K562 (cell line): ENCODE measurements around the gene TSPOAP1. TPM values are rescaled to one million over a fixed set of nuclear protein-coding genes. Genes with fewer than 3 reads are reported as not detected.
A peak's percentile ranks its signal among the peaks of the same experiment; 100 is the strongest.

Experiments used
- CHCHD3 ChIP-seq: fragments of 250-450 bp; sonication (Bioruptor Pico); IDR thresholded peaks from 2 replicates; pipeline ENCODE4 v2.1.2; 2022; ENCODE audit warnings: mild to moderate bottlenecking
- E2F3 ChIP-seq: fragments of 250-450 bp; sonication (Bioruptor Pico); IDR thresholded peaks from 2 replicates; pipeline ENCODE4 v1.4.0; 2020; ENCODE audit warnings: mild to moderate bottlenecking
- POLR2B ChIP-seq: fragments of 450-650 bp; IDR thresholded peaks from 2 replicates; pipeline ENCODE4 v1.6.1; 2018; ENCODE audit warnings: low read depth; ENCODE audit not compliant: partially characterized antibody
- RAD51 ChIP-seq: fragments of 450-650 bp; IDR thresholded peaks from 2 replicates; pipeline ENCODE4 v1.7.1; 2016; ENCODE audit warnings: low read depth, mild to moderate bottlenecking, borderline replicate concordance
- XRCC4 ChIP-seq: IDR thresholded peaks from one replicate; pipeline ENCODE4 v1.6.1; 2011; ENCODE audit not compliant: insufficient read depth, insufficient read length; ENCODE audit errors: extremely low read depth
- ZFP1 ChIP-seq: fragments of 450-650 bp; formaldehyde crosslinking; IDR thresholded peaks from 2 replicates; pipeline ENCODE4 v1.4.0; 2020; ENCODE audit warnings: mild to moderate bottlenecking, mixed read lengths
- ZKSCAN3 ChIP-seq: fragments of 250-450 bp; sonication (Bioruptor Pico); IDR thresholded peaks from 2 replicates; pipeline ENCODE4 v1.4.0; 2020
- ZMIZ1 ChIP-seq, 2 experiments: fragments of 150-350 bp in 1 of 2; IDR thresholded peaks; 2 replicates each; pipeline ENCODE4 v1.6.1; 2012 to 2016; ENCODE audit warnings: low read depth in 2 of 2, low read length in 2 of 2, mild to moderate bottlenecking in 1 of 2, moderate library complexity in 1 of 2
- ZNF395 ChIP-seq: fragments of 200-800 bp; sonication (Bioruptor generic); IDR thresholded peaks from 2 replicates; pipeline ENCODE4 v1.6.1; 2017; ENCODE audit warnings: missing genetic modification characterization, missing compliant biosample characterization
- polyA plus RNA-seq, 8 experiments: library from polyadenylated mRNA; depleted of rRNA in 4 of 8; stranded (reverse) in 5 of 8; unstranded in 3 of 8; fragments of >200 nt; fragmentation: Nextera tagmentation in 2 of 8; fragmentation: Illumina TruSeq in 1 of 8; extraction: Ambion mirVana in 2 of 8; extraction: Trizol in 1 of 8; gene quantifications; 2 replicates each; pipeline versions ENCODE4 v1.2.1 to v1.2.3, GENCODE V29; 2011 to 2014; ENCODE audit warnings: inconsistent platforms in 1 of 8, missing spikeins in 1 of 8
- total RNA-seq, 7 experiments: library from RNA; depleted of rRNA in 6 of 7; stranded (reverse); fragments of >200 nt in 6 of 7; fragmentation: Illumina TruSeq in 2 of 7; extraction: Trizol in 2 of 7; gene quantifications; 2 replicates each; pipeline versions ENCODE4 v1.2.1 to v1.2.3, GENCODE V29; 2011 to 2021; ENCODE audit warnings: low replicate concordance in 1 of 7
- TF ChIP-seq, protein P1 (sequence below): fragments of 150-350 bp; IDR thresholded peaks from 2 replicates; pipeline ENCODE4 v1.6.1; 2014; ENCODE audit warnings: low read depth, mild to moderate bottlenecking, low read length, borderline replicate concordance
- TF ChIP-seq, protein P2 (sequence below): sonication (generic); formaldehyde crosslinking; IDR thresholded peaks from 2 replicates; pipeline ENCODE4 v1.8.0; 2022; ENCODE audit warnings: mild to moderate bottlenecking, missing genetic modification reagents, borderline replicate concordance
- TF ChIP-seq, protein P3 (sequence below): fragments of 250-450 bp; sonication (Bioruptor Pico); IDR thresholded peaks from 2 replicates; pipeline ENCODE4 v1.5.0; 2020; ENCODE audit warnings: mild to moderate bottlenecking, borderline replicate concordance

Gene TSPOAP1
- total and polyA plus RNA-seq, 9 of the 15 experiments (the other 6 are each of a cell fraction or from before 2014, with no cell fraction given), result 0.87 to 3.9 (median 1.8) TPM; not detected in 2

DNA sequence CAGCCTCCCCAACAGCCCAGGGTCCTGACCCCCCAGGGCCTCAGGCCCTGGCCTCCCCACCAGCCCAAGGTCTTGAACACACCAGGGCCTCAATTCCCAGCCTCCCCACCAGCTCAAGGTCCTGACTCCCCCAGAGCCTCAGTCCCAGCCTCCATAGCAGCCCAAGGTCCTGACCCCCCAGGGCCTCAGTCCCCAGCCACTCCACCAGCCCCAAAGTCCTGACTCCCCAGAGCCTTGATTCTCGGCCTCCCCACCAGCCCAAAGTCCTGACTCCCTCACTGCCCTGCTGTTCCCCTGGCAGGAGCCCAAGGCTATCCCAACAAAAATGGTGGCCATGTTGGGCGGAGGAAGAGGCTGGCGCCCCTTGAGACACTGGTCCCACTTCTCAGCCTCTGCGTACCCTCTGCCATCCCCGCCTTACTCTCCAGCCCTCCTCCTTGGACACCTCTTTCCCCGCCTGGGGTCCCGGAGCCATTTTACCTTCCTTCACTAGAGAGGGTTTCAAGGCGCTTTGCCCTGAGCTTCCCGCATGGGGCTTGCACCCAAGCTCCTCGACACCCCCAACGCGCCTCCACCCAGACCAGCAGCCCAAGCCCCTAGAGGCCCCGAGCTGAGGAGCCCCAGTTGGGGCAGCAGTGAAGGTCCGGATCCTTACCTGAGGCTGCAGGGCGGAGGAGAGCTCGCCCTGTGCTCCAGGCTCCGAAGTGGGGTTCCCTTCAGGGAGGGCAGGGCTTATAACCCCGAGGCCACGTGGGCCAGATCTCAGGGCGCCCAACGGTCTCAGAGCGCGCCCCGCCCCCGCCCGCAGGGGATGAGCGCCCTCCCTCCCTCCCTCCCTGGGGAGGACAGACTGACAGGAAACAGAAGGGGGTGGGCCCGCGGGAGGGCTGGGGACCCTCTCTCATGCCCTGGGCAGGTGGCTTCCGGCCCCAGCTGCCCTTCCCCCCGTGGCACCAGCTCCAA, 3.5 kb upstream of the TSPOAP1 start (continued):
- peak in 1 of 2 experiments; percentile 92; a peak in 2 of 4 replicates for TF ChIP-seq ZMIZ1 (IDR thresholded peaks at IDR 0.05; ENCODE audit: low read depth in 2 of 2, low read length in 2 of 2)
- TF ChIP-seq, protein P1, sequence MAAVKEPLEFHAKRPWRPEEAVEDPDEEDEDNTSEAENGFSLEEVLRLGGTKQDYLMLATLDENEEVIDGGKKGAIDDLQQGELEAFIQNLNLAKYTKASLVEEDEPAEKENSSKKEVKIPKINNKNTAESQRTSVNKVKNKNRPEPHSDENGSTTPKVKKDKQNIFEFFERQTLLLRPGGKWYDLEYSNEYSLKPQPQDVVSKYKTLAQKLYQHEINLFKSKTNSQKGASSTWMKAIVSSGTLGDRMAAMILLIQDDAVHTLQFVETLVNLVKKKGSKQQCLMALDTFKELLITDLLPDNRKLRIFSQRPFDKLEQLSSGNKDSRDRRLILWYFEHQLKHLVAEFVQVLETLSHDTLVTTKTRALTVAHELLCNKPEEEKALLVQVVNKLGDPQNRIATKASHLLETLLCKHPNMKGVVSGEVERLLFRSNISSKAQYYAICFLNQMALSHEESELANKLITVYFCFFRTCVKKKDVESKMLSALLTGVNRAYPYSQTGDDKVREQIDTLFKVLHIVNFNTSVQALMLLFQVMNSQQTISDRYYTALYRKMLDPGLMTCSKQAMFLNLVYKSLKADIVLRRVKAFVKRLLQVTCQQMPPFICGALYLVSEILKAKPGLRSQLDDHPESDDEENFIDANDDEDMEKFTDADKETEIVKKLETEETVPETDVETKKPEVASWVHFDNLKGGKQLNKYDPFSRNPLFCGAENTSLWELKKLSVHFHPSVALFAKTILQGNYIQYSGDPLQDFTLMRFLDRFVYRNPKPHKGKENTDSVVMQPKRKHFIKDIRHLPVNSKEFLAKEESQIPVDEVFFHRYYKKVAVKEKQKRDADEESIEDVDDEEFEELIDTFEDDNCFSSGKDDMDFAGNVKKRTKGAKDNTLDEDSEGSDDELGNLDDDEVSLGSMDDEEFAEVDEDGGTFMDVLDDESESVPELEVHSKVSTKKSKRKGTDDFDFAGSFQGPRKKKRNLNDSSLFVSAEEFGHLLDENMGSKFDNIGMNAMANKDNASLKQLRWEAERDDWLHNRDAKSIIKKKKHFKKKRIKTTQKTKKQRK, result no peak
- TF ChIP-seq ZFP1 (CRISPR knock-in tag), result no peak
- no peak for TF ChIP-seq E2F3 (CRISPR knock-in tag)
- TF ChIP-seq, protein P2, sequence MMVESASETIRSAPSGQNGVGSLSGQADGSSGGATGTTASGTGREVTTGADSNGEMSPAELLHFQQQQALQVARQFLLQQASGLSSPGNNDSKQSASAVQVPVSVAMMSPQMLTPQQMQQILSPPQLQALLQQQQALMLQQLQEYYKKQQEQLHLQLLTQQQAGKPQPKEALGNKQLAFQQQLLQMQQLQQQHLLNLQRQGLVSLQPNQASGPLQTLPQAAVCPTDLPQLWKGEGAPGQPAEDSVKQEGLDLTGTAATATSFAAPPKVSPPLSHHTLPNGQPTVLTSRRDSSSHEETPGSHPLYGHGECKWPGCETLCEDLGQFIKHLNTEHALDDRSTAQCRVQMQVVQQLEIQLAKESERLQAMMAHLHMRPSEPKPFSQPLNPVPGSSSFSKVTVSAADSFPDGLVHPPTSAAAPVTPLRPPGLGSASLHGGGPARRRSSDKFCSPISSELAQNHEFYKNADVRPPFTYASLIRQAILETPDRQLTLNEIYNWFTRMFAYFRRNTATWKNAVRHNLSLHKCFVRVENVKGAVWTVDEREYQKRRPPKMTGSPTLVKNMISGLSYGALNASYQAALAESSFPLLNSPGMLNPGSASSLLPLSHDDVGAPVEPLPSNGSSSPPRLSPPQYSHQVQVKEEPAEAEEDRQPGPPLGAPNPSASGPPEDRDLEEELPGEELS (CRISPR knock-in tag), result peak; percentile 84; the same call in 1 of the 2 replicates
- TF ChIP-seq XRCC4, result no peak
- TF ChIP-seq ZKSCAN3 (CRISPR knock-in tag), result no peak
- TF ChIP-seq, protein P3, sequence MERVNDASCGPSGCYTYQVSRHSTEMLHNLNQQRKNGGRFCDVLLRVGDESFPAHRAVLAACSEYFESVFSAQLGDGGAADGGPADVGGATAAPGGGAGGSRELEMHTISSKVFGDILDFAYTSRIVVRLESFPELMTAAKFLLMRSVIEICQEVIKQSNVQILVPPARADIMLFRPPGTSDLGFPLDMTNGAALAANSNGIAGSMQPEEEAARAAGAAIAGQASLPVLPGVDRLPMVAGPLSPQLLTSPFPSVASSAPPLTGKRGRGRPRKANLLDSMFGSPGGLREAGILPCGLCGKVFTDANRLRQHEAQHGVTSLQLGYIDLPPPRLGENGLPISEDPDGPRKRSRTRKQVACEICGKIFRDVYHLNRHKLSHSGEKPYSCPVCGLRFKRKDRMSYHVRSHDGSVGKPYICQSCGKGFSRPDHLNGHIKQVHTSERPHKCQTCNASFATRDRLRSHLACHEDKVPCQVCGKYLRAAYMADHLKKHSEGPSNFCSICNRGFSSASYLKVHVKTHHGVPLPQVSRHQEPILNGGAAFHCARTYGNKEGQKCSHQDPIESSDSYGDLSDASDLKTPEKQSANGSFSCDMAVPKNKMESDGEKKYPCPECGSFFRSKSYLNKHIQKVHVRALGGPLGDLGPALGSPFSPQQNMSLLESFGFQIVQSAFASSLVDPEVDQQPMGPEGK (CRISPR knock-in tag), result peak; percentile 86; the same call in 1 of the 2 replicates
- TF ChIP-seq CHCHD3 (CRISPR knock-in tag), result peak; percentile 86; the same call in 1 of the 2 replicates
- TF ChIP-seq RAD51, result peak; percentile 89
- TF ChIP-seq ZNF395, result peak; percentile 17; the same call in 1 of the 2 replicates
- TF ChIP-seq POLR2B, result peak; percentile 100
